B cell (primary cell): ENCODE measurements around the gene LINC00305.

Experiments used
- EZH2 ChIP-seq: IDR thresholded peaks from 2 replicates; pipeline ENCODE4 v1.6.1; 2012; ENCODE audit warnings: borderline replicate concordance, low read depth, mild to moderate bottlenecking, moderate library complexity, low read length; ENCODE audit not compliant: insufficient read depth, poor library complexity, severe bottlenecking
- TF ChIP-seq, protein P1 (sequence below): fragments of 200-600 bp; IDR thresholded peaks from one replicate; pipeline ENCODE4 v1.8.0; 2022; ENCODE audit warnings: antibody characterized with exemption, mild to moderate bottlenecking

DNA sequence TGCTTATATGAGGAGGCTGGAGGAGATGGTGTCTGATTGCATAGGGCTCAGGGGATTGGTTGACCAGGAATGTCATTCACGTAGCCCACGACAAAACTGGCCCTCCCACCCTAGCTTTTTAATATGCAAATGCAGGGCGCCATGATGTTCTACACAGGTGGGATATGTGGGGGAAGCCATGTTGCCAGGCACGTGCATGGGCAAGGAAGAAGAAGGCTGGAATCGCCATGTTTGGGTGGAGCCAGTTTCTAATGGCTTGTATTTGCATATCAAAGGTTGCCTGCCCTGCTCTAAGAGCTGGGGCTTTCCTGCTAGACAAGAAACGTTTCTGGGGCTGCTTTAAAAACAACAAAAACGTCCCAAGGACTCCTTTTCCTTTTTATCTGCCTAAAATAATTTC lies 26.5 kb upstream of the LINC00305 start:
- TF ChIP-seq, protein P1, sequence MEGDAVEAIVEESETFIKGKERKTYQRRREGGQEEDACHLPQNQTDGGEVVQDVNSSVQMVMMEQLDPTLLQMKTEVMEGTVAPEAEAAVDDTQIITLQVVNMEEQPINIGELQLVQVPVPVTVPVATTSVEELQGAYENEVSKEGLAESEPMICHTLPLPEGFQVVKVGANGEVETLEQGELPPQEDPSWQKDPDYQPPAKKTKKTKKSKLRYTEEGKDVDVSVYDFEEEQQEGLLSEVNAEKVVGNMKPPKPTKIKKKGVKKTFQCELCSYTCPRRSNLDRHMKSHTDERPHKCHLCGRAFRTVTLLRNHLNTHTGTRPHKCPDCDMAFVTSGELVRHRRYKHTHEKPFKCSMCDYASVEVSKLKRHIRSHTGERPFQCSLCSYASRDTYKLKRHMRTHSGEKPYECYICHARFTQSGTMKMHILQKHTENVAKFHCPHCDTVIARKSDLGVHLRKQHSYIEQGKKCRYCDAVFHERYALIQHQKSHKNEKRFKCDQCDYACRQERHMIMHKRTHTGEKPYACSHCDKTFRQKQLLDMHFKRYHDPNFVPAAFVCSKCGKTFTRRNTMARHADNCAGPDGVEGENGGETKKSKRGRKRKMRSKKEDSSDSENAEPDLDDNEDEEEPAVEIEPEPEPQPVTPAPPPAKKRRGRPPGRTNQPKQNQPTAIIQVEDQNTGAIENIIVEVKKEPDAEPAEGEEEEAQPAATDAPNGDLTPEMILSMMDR: no peak
- no peak for TF ChIP-seq EZH2
